ENCODE measurements around the gene L1TD1.
A peak's percentile ranks its signal among the peaks of the same experiment; 100 is the strongest.
"Not testable (repeated sequence)": the region's sequence is repeated elsewhere in the genome, so short reads cannot be mapped to it uniquely, and the experiment has no call there.

The L1TD1 gene

DNA sequence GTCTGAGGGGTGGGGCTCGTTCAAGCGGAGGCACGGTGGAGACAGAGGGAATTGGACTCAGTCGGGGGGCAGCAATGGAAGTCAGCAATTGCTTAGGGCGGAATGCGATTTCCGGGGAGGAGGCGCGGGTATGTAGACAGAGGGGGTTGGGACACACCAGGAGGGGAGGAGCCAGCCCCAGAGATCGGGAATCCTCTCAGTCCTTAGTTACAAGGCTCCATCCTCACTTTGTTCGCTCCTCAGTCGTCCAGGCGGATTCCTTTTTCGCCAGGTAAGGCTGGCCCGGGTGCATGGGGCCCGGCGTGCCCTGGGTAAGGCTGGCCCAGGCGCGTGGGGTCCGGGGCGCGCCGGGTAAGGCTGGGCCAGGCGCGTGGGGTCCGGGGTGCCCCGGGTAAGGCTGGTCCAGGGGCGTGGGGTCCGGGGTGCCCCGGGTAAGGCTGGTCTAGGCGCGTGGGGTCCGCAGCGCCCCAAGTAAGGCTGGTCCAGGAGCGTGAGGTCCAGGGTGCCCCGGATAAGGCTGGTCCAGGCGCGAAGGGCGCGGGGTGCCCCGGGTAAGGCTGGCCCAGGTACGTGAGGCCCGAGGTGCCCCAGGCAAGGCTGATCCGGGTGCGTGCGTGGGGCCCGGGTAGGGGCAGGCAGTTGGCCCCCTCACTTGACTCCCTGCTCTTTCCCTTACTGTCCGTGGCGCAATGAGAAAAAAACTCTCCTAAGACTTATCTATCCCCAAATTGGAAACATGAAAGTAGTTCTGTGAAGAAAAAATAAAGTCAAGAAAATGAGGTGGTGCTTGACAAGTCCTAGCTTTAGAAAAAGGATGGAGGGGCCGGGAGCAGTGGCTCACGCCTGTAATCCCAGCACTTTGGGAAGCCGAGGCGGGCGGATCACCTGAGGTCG lies at the start of gene L1TD1:
Gene L1TD1 (plus strand): TSS at position 199 of the 894 bp plus-strand sequence. CDS start 11,780 bp downstream, outside the sequence.
- DNase-seq (ENCODE audit: low read depth in 2 of 3, low spot score in 2 of 3), result no peak

- no peak for DNase-seq (ENCODE audit: low read depth in 2 of 3, low spot score in 2 of 3)
Measured at GRCh38 chr1:62159940-62160348, 34.7 kb upstream of the L1TD1 start.

GRCh38 chr1:62161711-62162110 lies 32.9 kb upstream of the L1TD1 start:
- DNase-seq (ENCODE audit: low read depth in 2 of 3, low spot score in 2 of 3), result no peak

DNA sequence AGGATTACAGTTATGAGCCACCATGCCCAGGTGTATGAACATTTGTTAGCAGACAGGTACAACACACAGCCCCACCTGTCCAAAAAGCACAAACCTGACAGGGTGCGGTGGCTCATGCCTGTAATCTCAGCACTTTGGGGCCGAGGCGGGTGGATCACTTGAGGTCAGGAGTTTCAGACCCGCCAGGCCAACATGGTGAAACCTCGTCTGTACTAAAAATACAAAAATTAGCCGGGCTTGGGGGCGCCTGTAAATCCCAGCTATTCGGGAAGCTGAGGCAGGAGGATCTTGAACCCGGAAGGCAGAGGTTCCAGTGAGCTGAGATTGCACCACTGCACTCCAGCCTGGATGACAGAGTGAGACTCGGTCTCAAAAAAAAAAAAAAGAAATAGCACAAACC lies 24.3 kb upstream of the L1TD1 start:
- not testable (repeated sequence) for DNase-seq (ENCODE audit: low read depth in 2 of 3, low spot score in 2 of 3)

DNA sequence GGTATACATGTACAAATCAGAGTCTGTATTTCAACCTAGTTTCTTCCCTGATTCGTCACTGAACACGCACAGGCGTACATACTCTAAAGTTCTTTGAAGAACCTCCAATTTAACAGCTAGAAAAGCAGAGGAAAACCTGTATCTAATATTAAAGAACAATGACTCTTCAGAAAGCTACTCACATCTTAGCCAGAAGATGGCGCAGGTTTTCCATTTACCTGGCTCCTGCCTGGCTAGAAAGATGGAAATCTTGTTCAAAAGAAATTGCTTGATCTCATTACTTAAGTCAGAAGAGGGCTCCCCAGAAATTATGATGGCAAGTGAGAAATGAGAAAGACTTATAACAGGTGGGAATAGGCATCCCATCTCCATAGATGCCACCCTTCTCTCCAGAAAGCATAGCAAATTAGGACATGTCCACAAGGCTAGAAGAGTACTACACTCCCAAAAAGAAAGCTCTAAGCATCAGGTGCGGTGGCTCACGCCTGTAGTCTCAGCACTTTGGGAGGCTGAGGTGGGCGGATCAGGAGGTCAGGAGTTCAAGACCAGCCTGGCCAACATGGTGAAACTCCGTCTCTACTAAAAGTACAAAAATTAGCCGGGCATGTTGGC lies 19.0 kb upstream of the L1TD1 start:
- peak in 1 of 3 experiments; percentile 3 for DNase-seq (ENCODE audit: low read depth in 2 of 3, low spot score in 2 of 3)

- no peak for DNase-seq (ENCODE audit: low read depth in 2 of 3, low spot score in 2 of 3)
Measured at GRCh38 chr1:62176597-62177312, 17.9 kb upstream of the L1TD1 start.

GRCh38 chr1:62177621-62178020 lies 17.0 kb upstream of the L1TD1 start:
- no peak for DNase-seq (ENCODE audit: low read depth in 2 of 3, low spot score in 2 of 3)

GRCh38 chr1:62178372-62178771 lies 16.3 kb upstream of the L1TD1 start:
- DNase-seq (ENCODE audit: low read depth in 2 of 3, low spot score in 2 of 3), result no peak

- DNase-seq (ENCODE audit: low read depth in 2 of 3, low spot score in 2 of 3), result not testable (repeated sequence)
Measured at GRCh38 chr1:62180054-62180453, 14.6 kb upstream of the L1TD1 start.

DNA sequence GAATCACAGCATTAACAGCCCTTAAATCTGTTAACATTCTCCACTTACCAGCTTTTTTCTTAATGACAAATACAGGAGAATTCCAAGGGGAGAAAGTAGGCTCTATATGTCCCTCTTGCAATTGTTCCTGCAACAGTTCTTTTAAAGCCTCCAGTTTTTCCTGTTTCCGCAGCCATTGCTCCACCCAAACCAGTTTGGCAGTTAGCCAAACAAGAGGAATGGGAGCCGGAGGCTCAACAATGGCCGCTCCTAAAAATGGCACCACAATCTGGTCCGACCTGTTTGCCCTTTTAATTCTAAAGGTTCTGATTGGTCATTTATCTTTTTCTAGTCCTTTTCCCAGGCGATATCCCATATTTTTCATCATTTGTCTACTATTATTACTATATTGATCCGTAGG lies 14.0 kb upstream of the L1TD1 start:
- DNase-seq (ENCODE audit: low read depth in 2 of 3, low spot score in 2 of 3), result no peak

DNA sequence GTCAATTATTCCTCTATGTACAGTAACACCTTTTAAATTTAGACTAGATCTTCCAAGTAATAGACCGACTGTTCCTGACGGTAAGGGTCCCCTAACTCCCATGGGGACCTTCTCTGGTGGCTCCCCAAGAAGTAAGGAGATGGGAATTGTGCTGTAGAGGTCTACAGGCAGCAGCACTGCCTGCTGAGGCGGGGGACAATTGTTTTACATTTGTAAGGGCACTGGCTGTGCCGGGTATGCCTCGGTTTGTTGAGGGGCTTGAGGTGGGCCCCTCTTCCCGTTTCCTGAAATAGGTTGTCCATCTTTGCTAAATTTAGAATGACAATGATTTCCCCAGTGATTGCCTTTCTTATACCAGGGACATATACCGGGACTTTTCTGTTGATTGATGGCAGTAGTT lies 13.1 kb upstream of the L1TD1 start:
- DNase-seq (ENCODE audit: low read depth in 2 of 3, low spot score in 2 of 3), result no peak

DNA sequence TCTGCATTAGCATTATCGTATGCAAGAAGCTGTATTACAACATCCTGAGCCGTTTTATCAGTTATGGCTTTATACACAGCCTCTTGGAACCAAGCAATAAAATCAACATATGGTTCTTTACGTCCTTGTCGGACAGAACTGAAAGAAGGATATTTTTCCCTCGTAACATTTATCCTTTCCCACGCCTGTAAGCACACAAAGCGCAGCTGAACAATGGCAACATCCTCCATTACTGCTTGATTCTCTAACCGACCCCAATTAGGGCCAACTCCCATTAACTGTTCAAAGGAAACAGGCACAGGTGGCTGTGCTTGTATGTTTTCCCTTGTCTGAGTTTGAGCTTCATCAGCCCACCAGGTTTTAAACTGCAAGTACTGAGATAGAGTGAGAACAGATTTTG lies 12.5 kb upstream of the L1TD1 start:
- not testable (repeated sequence) for DNase-seq (ENCODE audit: low read depth in 2 of 3, low spot score in 2 of 3)

GRCh38 chr1:62183164-62184020 lies 11.3 kb upstream of the L1TD1 start:
- DNase-seq (ENCODE audit: low read depth in 2 of 3, low spot score in 2 of 3), result not testable (repeated sequence)

DNA sequence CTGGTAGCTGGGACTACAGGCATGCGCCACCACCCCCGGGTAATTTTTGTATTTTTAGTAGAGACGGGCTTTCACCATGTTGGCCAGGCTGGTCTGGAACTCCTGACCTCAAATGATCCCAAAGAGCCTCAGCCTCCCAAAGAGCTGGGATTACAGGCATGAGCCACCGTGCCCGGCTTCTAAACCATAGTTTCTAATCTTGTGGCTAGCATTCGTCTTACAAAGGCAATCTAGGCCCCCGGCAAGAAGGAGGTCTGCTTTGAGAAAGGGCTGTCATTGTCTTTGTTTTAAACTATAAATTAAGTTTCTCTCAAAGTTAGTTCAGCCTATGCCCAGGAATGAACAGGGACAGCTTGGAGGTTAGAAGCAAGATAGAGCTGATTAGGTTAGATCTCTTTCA lies 10.3 kb upstream of the L1TD1 start:
- no peak for DNase-seq (ENCODE audit: low read depth in 2 of 3, low spot score in 2 of 3)

- DNase-seq (ENCODE audit: low read depth in 2 of 3, low spot score in 2 of 3), result not testable (repeated sequence)
Measured at GRCh38 chr1:62185233-62185632, 9.4 kb upstream of the L1TD1 start.

DNA sequence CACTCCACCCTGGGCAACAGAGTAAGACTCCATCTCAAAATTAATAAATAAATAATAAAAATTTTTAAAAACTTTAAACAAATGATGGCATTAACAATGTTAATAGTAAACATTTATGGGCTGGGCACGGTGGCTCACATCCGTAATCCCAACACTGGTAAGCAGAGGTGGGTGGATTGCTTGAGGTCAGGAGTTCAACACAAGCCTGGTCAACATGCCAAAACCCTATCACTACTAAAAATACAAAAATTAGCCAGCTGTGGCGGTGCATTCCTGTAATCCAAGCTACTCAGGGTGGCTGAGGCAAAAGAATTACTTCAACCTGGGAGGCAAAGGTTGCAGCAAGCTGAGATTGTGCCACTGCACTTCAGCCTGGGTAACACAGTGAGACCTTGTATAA lies 9.0 kb upstream of the L1TD1 start:
- DNase-seq (ENCODE audit: low read depth in 2 of 3, low spot score in 2 of 3), result no peak

- DNase-seq (ENCODE audit: low read depth in 2 of 3, low spot score in 2 of 3), result no peak
Measured at GRCh38 chr1:62187548-62187947, 7.1 kb upstream of the L1TD1 start.

DNA sequence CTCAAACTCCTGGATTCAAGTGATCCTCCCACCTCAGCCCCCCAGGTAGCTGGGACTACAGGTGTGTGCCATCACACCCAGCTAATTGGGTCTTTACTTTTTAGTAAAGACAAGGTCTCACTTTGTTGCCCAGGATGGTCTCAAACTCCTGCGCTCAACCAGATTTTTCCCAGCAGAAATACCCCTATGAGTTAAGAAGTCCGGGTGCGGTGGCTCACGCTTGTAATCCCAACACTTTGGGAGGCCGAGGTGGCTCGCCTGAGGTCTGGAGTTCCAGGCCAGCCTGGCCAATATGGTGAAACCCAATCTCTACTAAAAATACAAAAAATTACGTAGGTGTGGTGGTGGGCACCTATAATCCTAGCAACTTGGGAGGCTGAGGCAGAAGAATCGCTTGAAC lies 6.5 kb upstream of the L1TD1 start:
- DNase-seq (ENCODE audit: low read depth in 2 of 3, low spot score in 2 of 3), result no peak

- no peak for DNase-seq (ENCODE audit: low read depth in 2 of 3, low spot score in 2 of 3)
Measured at GRCh38 chr1:62196086-62196690, 1.5 kb downstream of the L1TD1 start.

DNA sequence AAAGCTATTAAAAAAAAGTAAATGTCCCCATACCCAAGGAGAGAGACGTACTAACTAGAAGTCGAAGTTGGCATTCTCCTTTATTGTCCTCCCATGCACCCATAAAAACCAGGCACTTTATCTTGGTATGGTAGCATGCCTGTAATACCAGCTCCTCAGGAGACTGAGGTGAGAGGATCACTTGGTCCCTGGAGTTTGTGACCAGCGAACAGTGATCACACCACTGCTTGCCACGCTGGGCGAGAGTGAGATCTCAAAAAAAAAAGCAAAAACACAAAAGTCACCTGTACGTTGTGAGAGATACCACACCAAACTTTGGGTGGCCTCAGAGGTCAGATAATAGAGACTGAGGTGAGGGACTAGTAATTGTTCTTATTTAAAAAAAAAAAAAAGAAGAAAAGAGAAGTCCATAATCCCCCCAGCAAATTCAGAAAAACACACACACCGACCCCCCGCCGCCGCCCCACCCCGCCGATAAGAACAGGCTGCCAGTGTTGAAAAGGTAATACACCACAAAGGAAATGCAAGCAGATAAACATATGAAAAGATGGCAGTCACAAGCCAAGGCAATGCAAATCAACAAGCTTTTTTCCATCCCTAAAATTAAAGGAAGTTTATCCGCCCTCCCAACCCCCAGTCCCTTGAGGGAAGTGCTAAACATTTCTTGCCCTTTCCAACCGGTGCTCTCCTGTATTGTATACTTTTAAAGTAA lies 3.6 kb downstream of the L1TD1 start:
- no peak for DNase-seq (ENCODE audit: low read depth in 2 of 3, low spot score in 2 of 3)

All from activated CD8-positive, alpha-beta memory T cell treated with anti-CD3 and anti-CD28 coated beads for 48 hours (primary cell).